K562 (cell line): ENCODE data around the gene HSPA1B. TPM values are rescaled to one million over a fixed set of nuclear protein-coding genes. Genes with fewer than 3 reads are reported as not detected.

Experiments
- BRF1 ChIP-seq: IDR thresholded peaks from 3 replicates; pipeline ENCODE4 v1.6.1; 2011; ENCODE audit warnings: borderline replicate concordance, mild to moderate bottlenecking; ENCODE audit not compliant: insufficient read length; ENCODE audit errors: extremely low read depth
- GABPB1 ChIP-seq: sonication (generic); formaldehyde crosslinking; IDR thresholded peaks from 2 replicates; pipeline ENCODE4 v1.8.0; 2022; ENCODE audit warnings: mild to moderate bottlenecking, missing genetic modification reagents
- HNRNPK ChIP-seq: fragments of 200-400 bp; formaldehyde crosslinking; IDR thresholded peaks from one replicate; pipeline ENCODE4 v1.6.1; 2018; ENCODE audit warnings: mild to moderate bottlenecking, low read depth, low read length; ENCODE audit not compliant: poor library complexity, severe bottlenecking
- MAZ ChIP-seq, 2 experiments: fragments of 450-650 bp in 1 of 2; sonication (generic) in 1 of 2; formaldehyde crosslinking; IDR thresholded peaks in 1 of 2; conservative IDR thresholded peaks in 1 of 2; 2 replicates each; pipeline versions ENCODE4 v1.4.0 to v1.5.0; 2020; ENCODE audit warnings: mild to moderate bottlenecking in 1 of 2, missing genetic modification reagents in 1 of 2
- MITF ChIP-seq: IDR thresholded peaks from 2 replicates; pipeline ENCODE4 v1.6.1; 2014; ENCODE audit warnings: antibody characterized with exemption
- NR1H2 ChIP-seq: sonication (generic); formaldehyde crosslinking; IDR thresholded peaks from 2 replicates; pipeline ENCODE4 v1.4.0; 2020; ENCODE audit warnings: mild to moderate bottlenecking, missing genetic modification reagents
- SETDB1 ChIP-seq: IDR thresholded peaks from one replicate; pipeline ENCODE4 v1.6.1; 2012; ENCODE audit warnings: low read length, control low read depth, inconsistent platforms
- SMC3 ChIP-seq: conservative IDR thresholded peaks from 2 replicates; pipeline ENCODE4 v1.6.1; 2011; ENCODE audit warnings: low read depth, low read length, improper control_type of control experiment; ENCODE audit not compliant: insufficient read depth
- SP1 ChIP-seq: sonication (generic); formaldehyde crosslinking; IDR thresholded peaks from 2 replicates; pipeline ENCODE4 v1.8.1; 2022; ENCODE audit warnings: mild to moderate bottlenecking, missing genetic modification reagents
- TARDBP ChIP-seq: fragments of 450-650 bp; IDR thresholded peaks from 2 replicates; pipeline ENCODE4 v1.6.1; 2016
- ZBTB1 ChIP-seq: sonication (generic); formaldehyde crosslinking; IDR thresholded peaks from 2 replicates; pipeline ENCODE4 v1.8.1; 2023; ENCODE audit warnings: missing genetic modification reagents, low read depth, mild to moderate bottlenecking, borderline replicate concordance
- ZBTB8A ChIP-seq: fragments of 450-650 bp; IDR thresholded peaks from 2 replicates; pipeline ENCODE4 v1.6.1; 2018; ENCODE audit warnings: mild to moderate bottlenecking, moderate library complexity; ENCODE audit not compliant: partially characterized antibody
- ZNF217 ChIP-seq: sonication (generic); formaldehyde crosslinking; IDR thresholded peaks from 2 replicates; pipeline ENCODE4 v1.8.0; 2022; ENCODE audit warnings: mild to moderate bottlenecking, missing genetic modification reagents
- ZNF639 ChIP-seq, 2 experiments: fragments of 200-800 bp in 1 of 2; sonication (Bioruptor generic) in 1 of 2; sonication (generic) in 1 of 2; formaldehyde crosslinking in 1 of 2; IDR thresholded peaks in 1 of 2; conservative IDR thresholded peaks in 1 of 2; 2 replicates each; pipeline versions ENCODE4 v1.5.0 to v1.6.1; 2016 to 2020; ENCODE audit warnings: missing compliant biosample characterization in 1 of 2, missing genetic modification characterization in 1 of 2, missing genetic modification reagents in 1 of 2
- polyA plus RNA-seq, 8 experiments: library from polyadenylated mRNA; depleted of rRNA in 4 of 8; stranded (reverse) in 5 of 8; unstranded in 3 of 8; fragments of >200 nt; fragmentation: Nextera tagmentation in 2 of 8; fragmentation: Illumina TruSeq in 1 of 8; extraction: Ambion mirVana in 2 of 8; extraction: Trizol in 1 of 8; gene quantifications; 2 replicates each; pipeline versions ENCODE4 v1.2.1 to v1.2.3, GENCODE V29; 2011 to 2014; ENCODE audit warnings: inconsistent platforms in 1 of 8, missing spikeins in 1 of 8
- total RNA-seq, 7 experiments: library from RNA; depleted of rRNA in 6 of 7; stranded (reverse); fragments of >200 nt in 6 of 7; fragmentation: Illumina TruSeq in 2 of 7; extraction: Trizol in 2 of 7; gene quantifications; 2 replicates each; pipeline versions ENCODE4 v1.2.1 to v1.2.3, GENCODE V29; 2011 to 2021; ENCODE audit warnings: low replicate concordance in 1 of 7
- TF ChIP-seq, protein P1 (sequence below): sonication (generic); formaldehyde crosslinking; IDR thresholded peaks from 2 replicates; pipeline ENCODE4 v1.8.1; 2023; ENCODE audit warnings: mild to moderate bottlenecking, missing genetic modification reagents

HSPA1B gene
- total and polyA plus RNA-seq, 9 of the 15 experiments (the other 6 are each of a cell fraction or from before 2014, with no cell fraction given) = 0.27 to 227 (median 51.2) TPM

DNA sequence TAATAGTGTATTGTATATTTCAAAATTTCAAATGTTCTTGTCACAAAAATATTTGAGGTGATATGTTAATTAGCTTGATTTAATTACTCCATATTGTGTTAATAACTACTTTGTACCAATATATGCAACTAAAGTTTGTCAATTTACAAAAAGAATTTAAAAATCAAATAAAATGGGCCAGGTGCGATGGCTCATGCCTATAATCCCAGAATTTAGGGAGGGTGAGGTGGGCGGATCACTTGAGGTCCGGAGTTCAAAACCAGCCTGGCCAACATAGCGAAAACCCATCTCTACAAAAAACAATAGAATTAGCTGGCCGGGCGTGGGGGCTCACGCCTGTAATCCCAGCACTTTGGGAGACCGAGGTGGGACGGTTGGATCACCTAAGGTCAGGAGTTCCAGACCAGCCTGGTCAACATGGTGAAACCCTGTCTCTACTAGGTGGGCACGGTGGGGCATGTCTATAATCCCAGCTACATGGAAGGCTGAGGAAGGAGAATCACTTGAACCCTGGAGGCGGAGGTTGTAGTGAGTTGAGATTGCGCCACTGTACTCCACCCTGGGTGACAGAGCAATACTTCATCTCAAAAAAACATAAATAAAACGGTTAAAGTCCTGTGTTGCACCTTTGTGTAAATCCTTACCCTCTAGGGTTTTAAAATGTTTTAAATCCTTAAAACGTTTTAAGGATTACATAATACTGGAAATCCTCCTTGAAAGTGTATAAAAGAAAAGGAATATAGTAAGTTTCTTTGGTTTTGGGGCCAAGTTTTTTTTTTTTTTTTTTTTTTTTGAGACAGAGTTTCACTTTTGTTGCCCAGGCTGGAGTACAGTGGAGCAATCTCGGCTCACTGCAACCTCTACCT is 4.0 kb downstream of the HSPA1B start (continued):
- TF ChIP-seq MITF (no peak), SETDB1 (no peak), MAZ (CRISPR knock-in tag; conservative IDR thresholded peaks at IDR 0.05 in 1 of 2, IDR thresholded peaks at IDR 0.05 in 1 of 2) (peak; percentile 21 to 70; a peak in 2 of 4 replicates), SMC3 (no peak), HNRNPK (no peak), ZNF639 (CRISPR knock-in tag; conservative IDR thresholded peaks at IDR 0.05 in 1 of 2, IDR thresholded peaks at IDR 0.05 in 1 of 2) (peak in 1 of 2 experiments; percentile 38; a peak in 1 of 4 replicates), ZBTB8A (no peak), NR1H2 (CRISPR knock-in tag) (no peak), GABPB1 (CRISPR knock-in tag) (peak; percentile 18; the same call in 1 of the 2 replicates), SP1 (CRISPR knock-in tag) (no peak), ZBTB1 (CRISPR knock-in tag) (no peak), TARDBP (0 out of 2 replicates have a peak, but pooled peaks have one; percentile 38), ZNF217 (no peak), BRF1 (no peak)
- TF ChIP-seq, protein P1, sequence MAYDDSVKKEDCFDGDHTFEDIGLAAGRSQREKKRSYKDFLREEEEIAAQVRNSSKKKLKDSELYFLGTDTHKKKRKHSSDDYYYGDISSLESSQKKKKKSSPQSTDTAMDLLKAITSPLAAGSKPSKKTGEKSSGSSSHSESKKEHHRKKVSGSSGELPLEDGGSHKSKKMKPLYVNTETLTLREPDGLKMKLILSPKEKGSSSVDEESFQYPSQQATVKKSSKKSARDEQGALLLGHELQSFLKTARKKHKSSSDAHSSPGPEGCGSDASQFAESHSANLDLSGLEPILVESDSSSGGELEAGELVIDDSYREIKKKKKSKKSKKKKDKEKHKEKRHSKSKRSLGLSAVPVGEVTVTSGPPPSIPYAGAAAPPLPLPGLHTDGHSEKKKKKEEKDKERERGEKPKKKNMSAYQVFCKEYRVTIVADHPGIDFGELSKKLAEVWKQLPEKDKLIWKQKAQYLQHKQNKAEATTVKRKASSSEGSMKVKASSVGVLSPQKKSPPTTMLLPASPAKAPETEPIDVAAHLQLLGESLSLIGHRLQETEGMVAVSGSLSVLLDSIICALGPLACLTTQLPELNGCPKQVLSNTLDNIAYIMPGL (CRISPR knock-in tag) = no peak; the same call in 1 of the 2 replicates
